Testis (tissue), 3 donors: ENCODE results near the gene PRR29. TPM values are rescaled to one million over a fixed set of nuclear protein-coding genes. Genes with fewer than 3 reads are reported as not detected.

Source experiments
- DNase-seq: peaks from one replicate; pipeline ENCODE4 v3.0.0-alpha.2; 2019
- H3K27ac ChIP-seq, 2 donors: fragments of 200-600 bp; sonication (generic); one replicate each; pipeline ENCODE4 v1.5.1; 2019
- H3K27me3 ChIP-seq: fragments of 200-600 bp; sonication (generic); one replicate; pipeline ENCODE4 v1.5.1; 2019
- H3K36me3 ChIP-seq: fragments of 200-600 bp; sonication (generic); one replicate; pipeline ENCODE4 v1.5.1; 2017; ENCODE audit warnings: low read depth; ENCODE audit errors: missing control alignments
- H3K4me1 ChIP-seq: fragments of 200-600 bp; sonication (generic); one replicate; pipeline ENCODE4 v1.5.1; 2019
- H3K4me3 ChIP-seq, 2 donors: fragments of 200-600 bp; sonication (generic); one replicate each; pipeline ENCODE4 v1.5.1; 2017 to 2019
- H3K9me3 ChIP-seq: fragments of 200-600 bp; sonication (generic); one replicate; pipeline ENCODE4 v1.5.1; 2017
- CTCF ChIP-seq, 3 experiments: fragments of 450-650 bp in 2 of 3; fragments of 200-600 bp in 1 of 3; sonication (generic) in 1 of 3; IDR thresholded peaks; one replicate each; pipeline ENCODE4 v1.5.1; 2016 to 2019; ENCODE audit warnings: antibody characterized with exemption in 3 of 3, mild to moderate bottlenecking in 2 of 3, moderate library complexity in 1 of 3
- POLR2A ChIP-seq: fragments of 450-650 bp; IDR thresholded peaks from one replicate; pipeline ENCODE4 v1.6.1; 2017; ENCODE audit warnings: antibody characterized with exemption, mild to moderate bottlenecking, moderate library complexity
- WGBS, 2 donors: methylation state at CpG; one replicate each; pipeline ENCODE4 v1.1.5; 2018; 5-methylcytosine and 5-hydroxymethylcytosine counted together
- intact Hi-C: fragments of 100-400 bp; cut with DNase I; formaldehyde crosslinking; loops from one replicate; pipeline ENCODE4 v1.15.1; 2023; ENCODE audit warnings: low total_unique reads
- polyA plus RNA-seq: library from polyadenylated mRNA; stranded (reverse); fragments of 350-450 nt; fragmentation: Illumina TruSeq; extraction: RNeasy Lipid Tissue Mini Kit (QIAGEN cat#74804); gene quantifications from one replicate; pipeline ENCODE4 v1.2.3, GENCODE V29; 2014; ENCODE audit warnings: low read depth, low replicate concordance; ENCODE audit not compliant: insufficient read depth
- total RNA-seq, 2 donors: library from RNA; depleted of rRNA; stranded (reverse); fragments of >200 nt; gene quantifications; one replicate each; pipeline ENCODE4 v1.2.3, GENCODE V29; 2016

The PRR29 gene
- total and polyA plus RNA-seq, 3 donors from 2014 or later = 8.6 to 21.8 (median 12.2) TPM

- Histone ChIP-seq H3K27me3 (no peaks in the 10 kb centered on the region), H3K27ac (no peak overlapping the region), H3K36me3 (no peaks in the 10 kb centered on the region), H3K4me1 (no peaks in the 10 kb centered on the region), H3K4me3 (no peak overlapping the region), H3K9me3 (no peaks in the 10 kb centered on the region)
- TF ChIP-seq POLR2A (no peak), CTCF (IDR thresholded peaks at IDR 0.05) (no peak)
- 83 to 86% methylated on average over 5 to 9 of the region's 12 CpGs for WGBS, 2 donors
- intact Hi-C loops = no loop called here
- DNase-seq = no peak
These were observed 24.1 kb upstream of the PRR29 start for GRCh38 chr17:63973930-63974593.

GRCh38 chr17:63974594-63975192, 23.5 kb upstream of the PRR29 start:
- TF ChIP-seq CTCF (IDR thresholded peaks at IDR 0.05) = no peak
- TF ChIP-seq POLR2A = no peak
- H3K27me3 ChIP-seq = no peaks in the 10 kb centered on the region
- no peak for DNase-seq
- intact Hi-C loops = no loop called here
- no peaks in the 10 kb centered on the region for H3K4me1 ChIP-seq
- H3K36me3 ChIP-seq = no peaks in the 10 kb centered on the region
- WGBS, 2 donors = 86% methylated on average over 10 of the region's 10 CpGs
- H3K9me3 ChIP-seq = no peaks in the 10 kb centered on the region
- no peak overlapping the region for H3K4me3 ChIP-seq
- H3K27ac ChIP-seq = no peak overlapping the region

GRCh38 chr17:63975541-63976092, 22.5 kb upstream of the PRR29 start:
- TF ChIP-seq CTCF (IDR thresholded peaks at IDR 0.05) (no peak), POLR2A (no peak)
- DNase-seq = no peak
- Histone ChIP-seq H3K36me3 (no peaks in the 10 kb centered on the region), H3K27me3 (no peaks in the 10 kb centered on the region), H3K27ac (no peak overlapping the region), H3K4me3 (no peak overlapping the region), H3K4me1 (peaks cover 9% of the 10 kb centered on the region), H3K9me3 (no peaks in the 10 kb centered on the region)
- WGBS, 2 donors = 86 to 100% methylated on average over 2 of the region's 2 CpGs
- intact Hi-C loops = no loop called here

- Histone ChIP-seq H3K9me3 (no peaks in the 10 kb centered on the region), H3K27ac (no peak overlapping the region), H3K36me3 (no peaks in the 10 kb centered on the region), H3K27me3 (no peaks in the 10 kb centered on the region), H3K4me1 (peaks cover 10% of the 10 kb centered on the region), H3K4me3 (no peak overlapping the region)
- 84 to 88% methylated on average over 3 of the region's 3 CpGs for WGBS, 2 donors
- no peak for DNase-seq
- TF ChIP-seq POLR2A (no peak), CTCF (IDR thresholded peaks at IDR 0.05) (no peak)
- intact Hi-C loops = no loop called here
These were observed 21.4 kb upstream of the PRR29 start for GRCh38 chr17:63976702-63977101.
